ENCODE results near the gene CECR2.
"Not testable (repeated sequence)": the region's sequence is repeated elsewhere in the genome, so short reads cannot be mapped to it uniquely, and the experiment has no call there.

Gene CECR2

DNA sequence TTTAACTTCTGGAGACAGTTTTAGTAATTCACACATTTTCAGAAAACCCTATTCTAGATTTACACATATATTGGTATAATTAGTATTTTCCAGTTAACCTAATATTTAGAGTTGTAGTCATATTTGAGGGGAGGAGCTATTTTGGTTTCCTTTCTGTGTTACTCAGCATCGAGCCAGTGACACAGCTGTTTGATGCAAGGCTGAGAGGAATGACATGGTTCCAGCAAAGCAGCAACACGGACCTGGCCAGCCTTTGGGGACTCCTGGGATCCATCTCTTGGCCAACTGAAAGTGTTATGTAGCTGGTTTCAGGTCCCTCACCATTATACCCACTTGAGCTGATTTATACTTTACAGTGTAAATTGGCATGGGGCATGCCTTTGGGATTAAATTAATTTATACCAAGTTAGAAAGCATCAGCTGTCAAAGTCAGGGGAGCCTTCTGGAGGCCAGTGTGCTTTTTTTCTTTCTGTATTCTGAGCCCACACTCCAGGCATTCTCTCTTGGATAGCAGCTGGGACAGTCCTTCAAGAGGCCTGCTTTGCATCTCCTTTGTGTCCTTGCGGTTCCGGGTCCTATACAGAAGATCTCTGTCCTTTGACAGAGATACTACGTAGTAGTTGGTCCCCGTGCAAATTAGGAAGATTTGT is 102.8 kb downstream of the CECR2 start:
- no peak for DNase-seq

DNA sequence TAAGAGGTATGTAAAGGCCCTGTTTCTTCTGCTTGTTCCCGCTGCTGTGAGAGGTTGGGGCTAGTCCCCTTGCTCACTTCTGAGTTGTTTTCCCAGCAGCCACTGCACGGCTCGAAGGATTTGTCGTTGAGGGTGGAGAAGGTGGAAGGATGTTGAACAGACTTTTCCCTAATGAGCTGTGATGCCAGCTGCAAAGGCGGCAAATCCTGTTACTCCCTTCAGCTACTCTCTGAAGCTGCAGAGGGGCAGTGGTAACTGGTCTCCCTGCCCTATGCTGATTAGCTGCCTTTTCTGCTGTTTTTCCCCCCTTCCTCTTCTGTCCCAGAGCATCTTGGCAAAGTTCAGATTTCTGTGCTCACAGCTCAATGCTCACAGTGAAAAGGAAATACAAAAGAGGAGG is 103.7 kb downstream of the CECR2 start:
- DNase-seq, result no peak

DNA sequence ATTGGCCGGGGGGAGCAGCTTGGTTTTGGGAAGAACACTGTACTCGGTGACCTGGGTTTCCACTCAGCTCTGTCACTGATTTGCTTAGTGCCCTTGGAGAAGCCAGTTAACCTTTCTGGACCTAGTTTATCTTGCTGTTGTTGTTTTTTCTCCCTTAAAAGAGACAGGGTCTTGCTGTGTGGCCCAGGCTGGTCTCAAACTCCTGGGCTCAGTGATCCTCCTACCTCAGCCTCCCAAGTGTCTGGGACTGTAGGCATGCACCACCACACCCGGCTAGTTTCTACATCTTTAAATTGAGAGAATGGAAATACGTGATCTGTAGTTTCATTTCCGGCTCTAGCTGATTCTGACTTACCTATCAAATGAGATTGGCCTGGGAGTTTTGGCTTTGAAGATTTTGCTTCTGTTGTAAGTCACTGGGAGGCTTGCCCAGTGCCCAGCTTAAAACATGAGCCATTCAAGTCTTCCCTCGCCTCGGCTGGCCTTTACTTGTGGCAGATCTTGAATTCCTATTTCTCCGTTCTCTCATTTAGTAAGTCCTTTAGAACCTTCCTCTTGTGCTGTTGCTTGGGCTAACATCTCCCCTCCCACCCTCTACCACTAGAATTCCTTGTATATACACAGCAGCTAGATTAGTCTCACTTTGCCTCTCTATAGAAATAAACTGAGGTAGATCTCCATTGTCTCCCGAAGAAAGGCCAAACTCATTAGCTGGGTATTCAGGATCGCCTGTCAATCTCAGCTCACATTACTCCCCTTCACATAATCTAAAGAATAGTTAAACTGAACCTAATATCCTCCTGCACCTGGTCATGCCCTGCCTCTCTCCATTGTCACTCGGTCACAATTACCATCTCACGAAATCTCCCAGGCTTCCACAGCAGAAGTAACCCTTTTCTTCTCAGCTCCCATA is 106.3 kb downstream of the CECR2 start:
- DNase-seq, result no peak

DNA sequence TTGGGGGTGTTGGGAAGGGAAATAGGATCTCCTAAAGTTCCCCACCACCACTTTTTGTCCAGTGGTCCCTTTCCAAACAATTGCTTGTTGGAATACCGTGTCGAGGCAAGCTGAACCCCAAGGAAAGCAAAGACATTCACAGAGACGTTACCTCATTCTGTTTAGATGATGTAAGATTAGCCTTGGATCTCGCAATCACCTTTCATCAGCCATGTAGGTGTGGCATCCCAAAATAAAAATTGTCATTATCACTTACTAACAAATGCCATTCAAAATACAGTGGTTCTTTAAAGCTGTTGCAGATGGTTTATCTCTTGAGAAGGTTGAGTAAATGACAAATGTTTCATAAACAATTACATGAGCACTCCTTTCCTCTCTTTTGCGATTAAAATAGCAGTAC is 107.6 kb downstream of the CECR2 start:
- DNase-seq, result no peak

DNA sequence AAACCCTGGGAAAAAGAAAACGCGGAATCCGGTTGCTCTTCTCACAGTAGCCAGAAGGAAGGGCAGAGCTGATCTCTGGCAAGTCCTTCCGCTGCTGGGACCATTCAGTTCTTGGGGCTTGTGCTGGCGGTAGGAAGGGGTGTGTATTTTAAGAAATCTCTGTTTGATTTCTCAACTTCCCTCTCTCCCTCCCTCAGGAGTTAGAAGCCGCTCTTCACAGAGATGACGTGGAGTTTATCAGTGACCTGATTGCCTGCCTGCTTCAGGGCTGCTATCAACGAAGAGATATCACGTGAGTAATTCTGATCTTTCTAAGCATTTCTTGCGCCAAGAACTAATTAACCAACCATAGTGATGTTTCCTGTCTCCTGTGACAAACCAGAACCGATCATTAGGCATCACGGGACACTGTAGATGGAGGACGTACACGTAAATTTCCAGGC is 108.2 kb downstream of the CECR2 start:
- no peak for DNase-seq

DNA sequence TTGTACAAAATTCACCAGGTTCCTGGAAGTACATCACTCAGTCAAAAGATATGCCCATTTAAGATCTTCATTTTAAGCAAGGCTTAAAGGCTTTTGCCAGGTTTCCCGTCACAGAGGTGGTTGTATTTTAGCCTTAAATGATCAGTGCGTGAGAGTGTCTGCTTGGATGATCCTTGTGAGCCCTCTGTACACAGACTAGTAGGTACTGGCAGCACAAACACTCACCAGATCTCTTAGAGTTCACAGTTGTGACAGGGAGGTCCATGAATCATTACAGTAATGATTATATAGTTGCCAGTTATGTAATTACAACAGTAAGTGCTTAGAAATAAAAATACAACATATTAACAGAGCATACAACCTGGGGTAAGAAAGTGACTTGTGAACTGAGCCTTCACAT is 109.9 kb downstream of the CECR2 start:
- DNase-seq, result no peak

DNA sequence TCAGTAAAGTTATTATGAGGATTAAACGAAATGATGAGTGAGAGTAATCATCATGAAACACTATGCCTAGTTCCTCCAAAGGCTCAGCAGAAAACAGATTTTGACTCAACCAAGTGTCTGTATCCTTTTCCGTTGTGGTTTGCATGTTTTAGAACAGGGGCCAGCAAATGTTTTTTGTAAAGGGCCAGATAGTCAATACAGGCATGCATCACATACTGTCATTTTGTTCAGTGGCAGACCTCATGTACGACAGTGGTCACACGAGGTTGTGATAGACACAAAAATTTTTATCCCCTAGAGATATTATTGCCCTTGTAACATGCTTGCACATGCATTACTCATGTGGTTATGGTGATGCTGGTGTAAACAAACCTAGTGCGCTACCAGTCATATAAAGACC is 112.2 kb downstream of the CECR2 start:
- no peak for DNase-seq

DNA sequence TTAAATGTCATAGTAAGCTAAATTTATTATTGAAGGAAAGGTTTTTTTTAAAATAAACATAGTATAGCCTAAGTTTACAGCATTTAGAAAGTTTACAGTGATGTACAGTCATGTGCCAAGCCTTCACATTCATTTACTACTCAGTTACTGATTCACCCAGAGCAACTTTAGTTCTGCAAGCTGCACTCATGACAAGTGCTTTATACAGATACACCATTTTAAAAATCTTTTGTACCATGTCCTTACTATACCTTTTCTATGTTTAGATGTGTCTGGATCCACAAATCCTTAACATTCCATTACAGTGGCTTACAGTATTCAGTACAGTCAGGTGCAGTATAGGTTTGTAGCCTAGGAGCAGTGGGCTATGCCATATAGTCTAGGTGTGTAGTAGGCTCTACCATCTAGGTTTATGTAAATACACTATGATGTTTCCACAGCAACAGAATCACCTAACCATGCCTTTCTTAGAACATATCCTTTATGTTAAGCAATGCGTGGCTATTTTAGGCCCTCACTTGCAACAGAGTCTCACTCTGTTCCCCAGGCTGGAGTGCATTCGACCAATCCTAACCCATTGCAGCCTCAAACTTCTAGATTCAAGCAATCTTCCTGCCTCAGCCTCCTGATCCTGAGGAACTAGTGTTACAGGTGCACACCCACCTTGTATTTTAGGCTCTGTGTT is 114.6 kb downstream of the CECR2 start:
- DNase-seq, result no peak

DNA sequence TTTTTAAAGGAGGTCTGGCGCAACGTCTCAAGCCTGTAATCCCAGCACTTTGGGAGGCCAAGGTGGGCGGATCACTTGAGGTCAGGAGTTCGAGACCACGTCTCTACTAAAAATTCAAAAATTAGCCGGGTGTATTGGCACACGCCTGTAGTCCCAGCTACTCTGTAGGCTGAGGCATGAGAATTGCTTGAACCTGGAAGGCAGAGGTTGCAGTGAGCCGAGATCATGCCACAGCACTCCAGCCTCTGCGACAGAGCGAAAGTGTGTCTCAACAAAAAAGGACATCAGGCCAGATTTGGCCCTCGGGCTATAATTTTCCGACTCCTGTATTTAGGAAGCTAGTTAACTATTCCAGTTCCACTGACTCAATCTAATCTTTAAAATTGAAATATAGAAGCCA is 115.3 kb downstream of the CECR2 start:
- no peak for DNase-seq

DNA sequence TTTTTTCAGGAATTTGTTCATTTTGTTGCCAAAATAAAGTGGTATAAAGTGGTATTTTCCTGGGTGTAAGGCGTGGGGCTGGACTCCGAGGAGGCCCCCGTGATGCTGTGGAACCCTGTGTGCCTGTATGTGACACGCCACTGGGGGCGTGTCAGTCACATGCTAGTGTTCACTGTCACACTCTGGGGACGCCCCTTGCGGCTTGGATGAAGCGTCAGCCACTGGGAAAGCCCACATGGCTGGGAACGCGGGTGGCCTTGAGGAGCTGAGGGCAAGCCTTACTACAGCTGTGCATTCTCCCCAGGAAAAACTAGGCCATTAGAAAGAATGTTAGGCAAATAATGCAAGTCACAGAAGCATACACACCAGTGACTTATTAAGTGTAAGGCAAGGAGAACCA is 117.1 kb downstream of the CECR2 start:
- DNase-seq, result no peak

DNA sequence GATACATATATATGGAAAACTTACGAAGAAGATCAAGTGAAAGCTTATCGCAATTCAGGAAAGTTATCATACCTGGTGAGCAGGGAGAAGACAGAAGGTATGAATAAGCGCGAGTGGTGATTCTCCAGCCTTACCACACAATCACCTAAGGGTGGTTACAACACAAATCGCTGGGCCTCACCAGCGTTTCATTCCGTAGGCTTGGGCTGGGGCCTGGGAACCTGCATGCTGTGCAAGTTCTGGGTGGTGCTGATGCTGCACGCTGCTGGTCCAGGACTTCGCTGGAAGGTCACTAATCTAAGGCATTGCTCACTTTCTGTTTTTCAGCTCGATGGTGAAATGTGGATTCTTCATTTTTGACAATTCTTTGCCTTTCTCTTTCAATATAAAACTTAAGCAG is 117.5 kb downstream of the CECR2 start:
- DNase-seq, result no peak

DNA sequence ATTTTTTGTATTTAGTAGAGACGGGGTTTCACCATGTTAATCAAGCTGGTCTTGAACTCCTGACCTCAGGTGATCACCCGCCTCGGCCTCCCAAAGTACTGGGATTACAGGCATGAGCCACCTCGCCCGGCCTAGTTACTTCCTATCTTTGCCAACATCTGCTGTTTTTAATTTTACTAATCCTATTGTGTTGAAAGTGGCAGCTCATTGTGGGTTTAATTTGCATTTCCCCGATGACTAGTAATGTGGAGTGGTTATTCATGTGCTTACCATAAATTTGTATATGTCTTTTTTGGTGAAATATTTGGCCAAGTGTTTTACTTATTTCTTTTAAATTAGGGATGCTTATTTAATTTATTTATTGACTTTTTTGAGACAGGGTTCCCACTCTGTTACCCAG is 119.8 kb downstream of the CECR2 start:
- DNase-seq, result no peak

DNA sequence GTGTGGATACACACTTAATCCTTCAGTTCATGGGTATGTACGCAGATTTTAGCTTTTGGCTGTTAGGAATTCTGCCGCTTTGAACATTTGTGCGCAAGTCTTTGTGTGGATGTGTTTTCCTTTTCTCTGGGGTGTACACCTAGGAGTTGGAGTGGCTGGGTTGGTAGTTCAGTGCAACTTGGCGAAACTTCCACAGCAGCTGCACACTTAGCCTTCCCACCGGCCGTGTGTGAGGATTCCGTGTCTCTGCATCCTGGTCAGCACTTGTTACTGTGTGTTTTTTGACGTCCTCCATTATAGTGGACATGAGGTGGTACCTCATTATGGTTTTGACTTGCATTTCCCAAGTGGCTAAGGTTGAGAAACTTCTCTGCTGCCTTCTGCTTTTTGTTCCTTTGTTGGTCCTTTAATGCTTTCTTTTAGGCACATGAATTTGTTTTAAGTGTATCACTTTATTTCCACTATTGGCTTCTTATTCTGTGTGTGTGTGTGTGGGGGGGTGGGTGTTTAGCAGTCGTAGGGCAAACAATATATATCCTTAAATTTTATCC is 121.9 kb downstream of the CECR2 start:
- no peak for DNase-seq

DNA sequence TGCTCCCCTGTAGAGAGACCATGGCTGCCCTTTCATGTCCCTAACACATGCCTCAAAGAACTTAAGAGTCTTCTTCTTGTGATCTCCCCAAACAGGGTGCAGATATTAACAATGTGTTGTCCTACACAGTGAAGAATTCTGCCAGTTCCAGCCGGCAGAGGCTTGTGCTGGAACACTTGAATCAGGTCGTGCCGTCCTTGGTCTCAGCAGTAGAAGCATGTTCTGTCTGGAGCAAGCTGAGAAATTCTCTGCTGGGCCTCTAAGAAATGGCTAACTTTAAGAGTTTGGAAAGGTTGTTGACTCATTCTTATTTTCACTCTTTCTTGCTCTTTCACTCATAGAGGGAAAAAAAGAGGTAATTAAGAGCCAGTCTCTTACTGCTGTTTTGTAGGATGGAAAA is 123.0 kb downstream of the CECR2 start:
- no peak for DNase-seq

DNA sequence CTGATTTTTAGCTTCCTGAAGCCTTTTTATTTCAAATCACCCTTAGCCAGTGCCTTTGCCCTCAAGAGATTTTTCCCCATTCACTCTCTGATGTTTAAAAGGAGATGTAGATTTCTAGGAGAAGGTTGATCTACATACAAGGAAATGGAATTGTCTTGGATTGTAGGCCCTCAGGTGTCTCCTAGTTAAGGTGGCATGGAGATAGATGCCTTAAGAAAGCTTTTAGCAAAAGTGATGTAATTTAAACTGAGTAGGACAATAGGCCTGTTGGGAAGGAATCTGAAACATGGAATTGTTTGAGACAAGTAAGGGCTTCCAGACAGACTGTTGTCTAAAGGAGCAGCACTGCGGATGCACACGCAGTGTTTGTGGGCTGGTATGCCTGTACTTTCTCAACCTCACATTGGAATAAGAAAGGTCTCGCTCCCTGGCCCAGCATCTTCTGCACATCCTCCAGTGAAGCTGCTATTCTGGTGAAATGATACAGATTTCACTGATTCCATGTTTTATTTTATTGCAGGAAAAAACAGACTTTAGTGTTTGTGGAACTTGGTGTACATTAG is 124.2 kb downstream of the CECR2 start:
- no peak for DNase-seq

DNA sequence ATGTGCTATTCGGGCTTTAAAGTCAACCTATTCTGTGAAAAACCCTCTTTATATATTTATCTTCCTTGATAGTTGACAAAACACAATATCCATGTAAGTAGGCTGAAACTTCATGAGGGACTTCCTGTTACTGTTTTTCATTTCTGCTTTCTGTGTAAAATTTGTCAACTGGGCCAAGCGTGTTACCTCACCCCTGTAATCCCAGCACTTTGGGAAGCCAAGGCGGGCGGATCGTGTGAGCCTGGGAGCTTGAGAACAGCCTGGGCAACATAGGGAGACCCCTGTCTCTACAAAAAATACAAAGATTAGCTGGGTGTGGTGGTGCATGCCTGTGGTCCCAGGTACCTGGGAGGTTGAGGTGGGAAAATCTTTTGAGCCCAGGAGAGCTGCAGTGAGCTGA is 127.6 kb downstream of the CECR2 start:
- no peak for DNase-seq

DNA sequence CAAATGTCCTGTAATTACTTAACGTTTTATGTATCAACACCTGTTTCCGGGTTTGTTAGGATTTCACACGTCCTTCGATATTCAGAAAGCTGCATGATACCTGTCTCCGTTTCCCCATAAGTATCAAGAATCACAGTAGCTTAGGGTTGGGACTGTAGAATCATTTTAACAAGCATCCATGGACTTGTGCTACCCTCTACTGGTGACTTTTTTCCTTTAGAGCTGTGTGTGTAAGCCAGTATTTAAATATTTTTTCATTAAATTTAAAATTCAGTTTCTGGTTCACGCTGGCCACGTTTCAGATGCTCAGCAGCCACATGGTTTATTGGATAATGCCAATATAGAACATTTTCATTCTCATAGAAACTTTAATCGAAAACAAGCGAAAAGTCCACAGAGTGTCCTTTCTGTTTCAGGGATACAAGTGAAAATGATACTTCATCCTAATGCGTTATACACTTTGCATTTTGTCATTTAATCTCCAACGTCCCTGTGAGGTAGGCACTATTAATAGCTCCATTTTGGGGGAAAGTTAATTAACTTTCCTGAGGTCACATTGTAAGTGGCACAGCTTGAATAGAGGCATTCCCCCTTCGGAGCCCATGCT is 132.5 kb downstream of the CECR2 start:
- no peak for DNase-seq

DNA sequence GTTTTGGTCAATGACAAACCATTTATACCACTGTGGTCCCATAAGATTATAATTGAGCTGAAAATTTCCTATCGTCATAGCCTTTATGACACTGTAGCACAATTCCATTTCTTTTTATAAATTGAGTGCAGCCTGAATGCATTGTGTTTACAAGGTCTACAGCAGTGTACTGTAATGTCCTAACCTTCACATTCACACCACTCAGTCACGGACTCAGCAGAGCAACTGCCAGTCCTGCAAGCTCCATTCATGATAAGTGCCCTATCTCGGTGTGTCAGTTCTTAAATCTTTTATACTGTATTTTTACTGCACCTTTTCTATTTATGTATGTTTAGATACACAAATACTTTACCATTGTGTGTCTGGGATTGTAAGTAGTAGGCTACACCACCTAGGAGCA is 138.8 kb downstream of the CECR2 start:
- DNase-seq, result no peak

DNA sequence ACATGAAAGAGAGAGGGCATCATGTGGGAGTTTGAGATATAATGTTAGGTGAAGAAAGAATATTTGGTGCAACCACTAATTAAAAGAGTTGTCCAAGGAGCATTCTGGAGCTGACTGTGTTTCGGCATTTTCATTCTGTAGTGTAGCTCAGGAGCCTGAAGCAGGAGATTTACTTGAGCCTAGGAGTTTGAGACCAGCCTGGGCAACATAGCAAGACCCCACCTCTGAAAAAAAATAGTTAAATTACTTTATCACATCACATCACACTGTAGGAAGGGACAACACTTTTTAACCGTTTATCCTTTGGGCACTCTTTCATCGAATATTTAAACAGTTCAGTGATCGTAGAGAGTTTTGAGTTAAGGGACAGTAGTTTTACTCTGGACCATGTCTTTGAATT is 143.7 kb downstream of the CECR2 start:
- no peak for DNase-seq

DNA sequence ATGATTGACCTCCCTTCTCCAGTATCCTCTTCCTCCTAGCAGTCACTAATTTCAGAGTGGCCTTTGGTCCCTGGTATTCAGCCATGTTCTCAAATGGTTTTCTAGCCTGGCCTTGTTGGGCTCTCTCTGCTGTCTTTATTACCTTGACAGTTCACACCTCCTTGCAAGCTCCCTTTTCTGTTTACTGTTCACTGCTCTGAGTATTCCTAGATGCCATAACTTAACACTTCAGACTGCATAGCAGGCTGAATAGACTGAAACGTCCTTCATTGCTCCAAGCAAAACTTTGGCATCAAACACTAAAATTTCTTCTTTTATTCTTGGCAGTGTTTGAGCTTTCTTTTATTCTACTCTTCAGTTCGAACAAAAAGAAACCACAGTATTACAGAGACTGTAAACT is 144.4 kb downstream of the CECR2 start:
- DNase-seq, result no peak

DNA sequence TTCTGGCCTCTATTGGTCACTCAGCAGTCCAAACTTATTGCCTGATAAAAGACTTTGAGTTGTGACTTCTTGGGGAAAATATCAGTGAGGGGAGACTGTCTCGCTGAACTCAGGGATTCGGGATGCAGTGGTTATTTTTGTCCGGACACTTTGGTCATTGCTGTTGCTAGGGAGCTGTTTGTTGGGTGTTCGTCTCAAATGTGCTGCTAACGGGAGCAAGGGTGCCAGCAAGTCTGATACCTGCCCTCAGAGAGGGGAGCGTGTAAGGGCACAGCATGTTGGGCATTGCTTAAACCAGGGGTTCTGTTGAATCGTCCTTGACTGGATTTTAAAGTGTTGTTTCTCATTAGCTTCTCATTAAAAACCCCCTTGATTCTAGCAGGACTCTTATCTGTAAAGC is 144.8 kb downstream of the CECR2 start:
- no peak for DNase-seq

DNA sequence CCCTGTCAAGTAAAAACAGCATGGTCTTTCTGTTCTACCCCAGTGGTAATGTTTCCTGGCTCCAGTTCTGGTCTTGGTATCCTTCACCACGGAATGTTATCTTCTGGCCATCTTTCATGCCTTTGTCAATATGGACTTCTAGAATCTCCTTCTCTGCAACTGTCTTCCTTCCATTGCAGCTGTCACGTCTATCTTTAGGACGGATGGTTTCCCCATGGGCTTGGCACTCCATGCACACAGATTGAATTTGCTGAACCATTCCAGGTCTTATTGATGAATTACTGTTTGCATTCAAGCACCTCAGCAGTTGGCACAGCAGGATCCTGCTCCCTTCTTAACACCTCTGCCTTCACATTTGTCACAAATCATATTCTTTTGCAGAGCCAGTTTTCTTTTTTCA is 149.1 kb downstream of the CECR2 start:
- DNase-seq, result no peak

DNA sequence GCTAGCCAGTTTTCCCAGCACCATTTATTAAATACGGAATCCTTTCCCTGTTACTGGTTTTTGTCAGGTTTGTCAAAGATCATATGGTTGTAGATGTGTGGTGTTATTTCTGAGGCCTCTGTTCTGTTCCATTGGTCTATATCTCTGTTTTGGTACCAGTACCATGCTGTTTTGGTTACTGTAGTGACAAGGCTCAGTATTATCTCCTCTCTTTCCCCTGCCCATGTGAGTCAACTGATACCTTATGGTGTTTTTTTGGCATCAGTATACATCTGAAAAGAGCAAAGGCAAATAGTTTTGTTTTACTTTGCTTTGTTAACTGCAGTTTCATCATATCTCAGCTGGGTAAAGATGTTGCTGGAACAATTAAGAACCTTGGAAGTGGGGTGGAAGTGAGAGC is 152.7 kb downstream of the CECR2 start:
- not testable (repeated sequence) for DNase-seq

Data from stimulated activated CD8-positive, alpha-beta memory T cell treated with anti-CD3 and anti-CD28 coated beads, Interleukin-4, amount 100 ng/mL, for 48 hours (primary cell).